Glutamatergic neuron (in vitro differentiated cells): ENCODE measurements around the gene GREB1. TPM values are rescaled to one million over a fixed set of nuclear protein-coding genes. Genes with fewer than 3 reads are reported as not detected.

Experiments used
- DNase-seq: peaks from one replicate; pipeline ENCODE4 v3.0.0; 2022
- H3K27ac Mint-ChIP-seq: one replicate; pipeline ENCODE4 v1.8.0; 2020; ENCODE audit warnings: mild to moderate bottlenecking, mixed read lengths, inconsistent platforms; ENCODE audit not compliant: unreplicated experiment
- H3K27me3 Mint-ChIP-seq: one replicate; pipeline ENCODE4 v1.8.0; 2020; ENCODE audit warnings: mild to moderate bottlenecking, moderate library complexity, mixed read lengths, inconsistent platforms; ENCODE audit not compliant: unreplicated experiment
- H3K36me3 Mint-ChIP-seq: one replicate; pipeline ENCODE4 v1.8.0; 2020; ENCODE audit warnings: mild to moderate bottlenecking, mixed read lengths, inconsistent platforms; ENCODE audit not compliant: unreplicated experiment
- H3K4me1 Mint-ChIP-seq: one replicate; pipeline ENCODE4 v1.8.0; 2020; ENCODE audit warnings: mild to moderate bottlenecking, low read depth, mixed read lengths, inconsistent platforms; ENCODE audit not compliant: unreplicated experiment
- H3K4me3 Mint-ChIP-seq: one replicate; pipeline ENCODE4 v1.8.0; 2020; ENCODE audit warnings: mild to moderate bottlenecking, mixed read lengths, inconsistent platforms; ENCODE audit not compliant: unreplicated experiment
- H3K9me3 Mint-ChIP-seq: one replicate; pipeline ENCODE4 v1.8.0; 2020; ENCODE audit warnings: mild to moderate bottlenecking, moderate library complexity, mixed read lengths, inconsistent platforms; ENCODE audit not compliant: unreplicated experiment
- total RNA-seq: library from RNA; stranded (reverse); fragmentation: NEBNext Ultra II Directional; extraction: Animal tissue kit (Norgen Biotek cat#: 25700); gene quantifications from one replicate; pipeline ENCODE4 v1.2.1, GENCODE V29; 2021; ENCODE audit not compliant: unreplicated experiment
- TF ChIP-seq, protein P1 (sequence below): fragments of 200-600 bp; sonication (generic); IDR thresholded peaks from one replicate; pipeline ENCODE4 v1.5.0; 2021; ENCODE audit not compliant: partially characterized antibody, unreplicated experiment

GREB1 gene
- total RNA-seq, 1 donor from 2014 or later = 134 TPM

DNA sequence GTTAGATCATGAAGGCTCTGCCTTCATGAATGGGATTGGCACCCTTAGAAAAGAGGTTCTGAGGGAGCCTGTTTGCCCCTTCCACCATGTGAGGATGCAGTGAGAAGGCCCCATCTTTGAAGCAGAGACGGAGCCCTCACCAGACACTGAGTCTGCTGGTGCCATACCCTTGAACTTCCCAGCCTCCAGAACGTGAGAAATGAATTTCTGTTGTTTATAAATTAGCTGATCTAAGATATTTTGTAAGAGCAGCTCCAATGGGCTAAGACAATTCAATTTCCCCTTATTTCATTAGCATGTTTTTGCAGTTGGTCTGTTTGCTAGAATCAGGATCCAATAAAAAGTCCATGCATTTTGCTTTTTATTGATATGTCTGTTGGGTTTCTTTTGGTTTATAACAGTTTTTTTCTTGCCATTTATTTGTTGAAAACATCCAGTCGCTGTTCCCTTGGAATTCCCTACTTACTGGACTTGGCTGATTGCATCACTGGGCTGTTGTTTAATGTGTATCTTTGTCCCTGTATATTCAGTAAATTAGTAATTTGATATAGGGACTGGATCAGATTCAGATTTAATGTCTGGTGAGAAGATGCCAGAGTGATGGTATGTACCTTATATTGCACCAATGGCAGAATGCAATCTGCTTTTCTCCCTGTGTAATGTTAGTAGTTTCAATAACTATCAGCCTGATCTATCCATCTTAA lies 24.0 kb upstream of the GREB1 start:
- no peak overlapping the region for H3K4me3 Mint-ChIP-seq
- no peak overlapping the region for H3K27ac Mint-ChIP-seq
- peaks cover 45% of the 10 kb centered on the region for H3K4me1 Mint-ChIP-seq
- TF ChIP-seq, protein P1, sequence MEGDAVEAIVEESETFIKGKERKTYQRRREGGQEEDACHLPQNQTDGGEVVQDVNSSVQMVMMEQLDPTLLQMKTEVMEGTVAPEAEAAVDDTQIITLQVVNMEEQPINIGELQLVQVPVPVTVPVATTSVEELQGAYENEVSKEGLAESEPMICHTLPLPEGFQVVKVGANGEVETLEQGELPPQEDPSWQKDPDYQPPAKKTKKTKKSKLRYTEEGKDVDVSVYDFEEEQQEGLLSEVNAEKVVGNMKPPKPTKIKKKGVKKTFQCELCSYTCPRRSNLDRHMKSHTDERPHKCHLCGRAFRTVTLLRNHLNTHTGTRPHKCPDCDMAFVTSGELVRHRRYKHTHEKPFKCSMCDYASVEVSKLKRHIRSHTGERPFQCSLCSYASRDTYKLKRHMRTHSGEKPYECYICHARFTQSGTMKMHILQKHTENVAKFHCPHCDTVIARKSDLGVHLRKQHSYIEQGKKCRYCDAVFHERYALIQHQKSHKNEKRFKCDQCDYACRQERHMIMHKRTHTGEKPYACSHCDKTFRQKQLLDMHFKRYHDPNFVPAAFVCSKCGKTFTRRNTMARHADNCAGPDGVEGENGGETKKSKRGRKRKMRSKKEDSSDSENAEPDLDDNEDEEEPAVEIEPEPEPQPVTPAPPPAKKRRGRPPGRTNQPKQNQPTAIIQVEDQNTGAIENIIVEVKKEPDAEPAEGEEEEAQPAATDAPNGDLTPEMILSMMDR = no peak
- DNase-seq = no peak
- peaks cover 8% of the 10 kb centered on the region for H3K27me3 Mint-ChIP-seq
- H3K9me3 Mint-ChIP-seq = peaks cover 9% of the 10 kb centered on the region
- peaks cover 1% of the 10 kb centered on the region for H3K36me3 Mint-ChIP-seq

DNA sequence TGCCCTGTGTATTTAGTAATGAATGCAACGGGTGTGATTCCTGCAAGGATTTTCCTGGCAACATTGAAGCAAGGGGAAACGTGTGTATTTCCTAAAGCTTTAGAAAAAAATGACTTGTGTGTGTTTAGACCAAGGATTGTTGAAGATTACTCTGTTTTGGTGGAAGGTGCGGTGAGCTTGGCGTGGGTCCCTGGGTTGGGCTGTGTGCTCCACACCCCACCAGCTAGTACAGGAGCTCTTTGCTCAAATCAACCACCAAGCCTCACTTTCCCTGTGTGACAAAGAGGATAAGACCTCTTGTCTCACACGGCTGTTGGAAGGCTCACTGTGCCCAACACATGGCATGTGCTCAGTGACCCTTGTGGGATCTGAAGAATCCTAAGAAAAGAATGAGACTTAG lies 21.4 kb upstream of the GREB1 start:
- Mint-ChIP-seq H3K4me3 (peak overlapping the region; percentile 18), H3K27me3 (peaks cover 18% of the 10 kb centered on the region), H3K4me1 (peaks cover 62% of the 10 kb centered on the region), H3K36me3 (peaks cover 4% of the 10 kb centered on the region), H3K27ac (peak overlapping the region; percentile 35), H3K9me3 (peaks cover 18% of the 10 kb centered on the region)
- TF ChIP-seq, protein P1 = no peak
- DNase-seq = no peak

DNA sequence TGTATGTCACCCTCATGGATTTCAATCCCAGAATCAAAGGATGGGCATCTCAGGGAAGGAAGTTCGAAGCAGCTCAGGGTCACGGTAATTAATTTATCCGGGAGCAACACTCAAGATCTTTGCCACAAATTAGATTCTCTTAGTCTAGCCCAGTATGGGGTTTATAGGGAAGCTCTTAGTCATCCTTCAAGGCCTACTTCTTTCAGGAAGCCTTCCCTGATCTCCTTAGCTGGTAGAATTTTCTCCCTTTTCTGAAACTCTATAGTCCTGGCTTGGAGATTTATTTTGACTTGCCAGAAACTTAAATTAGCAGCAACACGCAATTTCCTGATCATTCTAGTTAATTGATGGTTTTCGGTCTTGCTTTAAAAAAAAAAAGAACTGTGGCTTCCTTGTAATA lies 20.5 kb upstream of the GREB1 start:
- H3K4me3 Mint-ChIP-seq = peak overlapping the region; percentile 68
- peaks cover 18% of the 10 kb centered on the region for H3K27me3 Mint-ChIP-seq
- TF ChIP-seq, protein P1 = no peak
- peaks cover 20% of the 10 kb centered on the region for H3K9me3 Mint-ChIP-seq
- H3K36me3 Mint-ChIP-seq = peaks cover 10% of the 10 kb centered on the region
- H3K4me1 Mint-ChIP-seq = peaks cover 59% of the 10 kb centered on the region
- H3K27ac Mint-ChIP-seq = peak overlapping the region; percentile 54
- DNase-seq = no peak

DNA sequence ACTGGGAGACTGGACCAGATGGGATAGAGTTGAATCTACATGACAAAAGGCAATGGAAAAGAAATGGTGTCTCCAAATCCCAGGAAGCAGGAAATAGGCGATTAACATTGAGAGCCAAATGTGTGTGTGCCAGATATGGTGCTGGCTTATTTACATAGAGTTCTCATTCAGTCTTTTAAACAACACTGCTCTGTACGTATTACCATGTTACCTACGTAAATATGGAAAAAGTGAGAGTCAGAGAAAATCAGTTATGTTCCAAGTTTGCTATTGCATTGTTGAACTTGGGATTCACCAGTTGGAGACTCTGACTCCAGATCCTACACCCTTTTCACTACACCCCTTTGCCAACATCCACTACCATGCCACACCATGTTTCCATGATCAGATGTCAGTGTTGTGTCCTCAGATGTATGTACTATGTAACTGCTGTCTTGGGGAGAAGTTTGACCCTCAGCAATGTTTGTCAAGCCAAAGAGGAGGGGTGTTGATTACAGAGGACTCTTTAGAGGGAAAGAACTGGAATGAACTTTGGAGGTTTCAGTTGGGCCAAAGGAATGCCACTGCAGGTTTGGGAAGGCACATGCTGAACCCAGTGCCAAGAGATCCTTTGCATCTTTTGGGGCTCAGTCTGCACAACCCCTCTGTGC lies 19.6 kb upstream of the GREB1 start:
- peak overlapping the region; percentile 54 for H3K27ac Mint-ChIP-seq
- H3K4me1 Mint-ChIP-seq = peaks cover 58% of the 10 kb centered on the region
- TF ChIP-seq, protein P1 = no peak
- peaks cover 20% of the 10 kb centered on the region for H3K9me3 Mint-ChIP-seq
- H3K27me3 Mint-ChIP-seq = peaks cover 18% of the 10 kb centered on the region
- peak overlapping the region; percentile 68 for H3K4me3 Mint-ChIP-seq
- DNase-seq = no peak
- peaks cover 13% of the 10 kb centered on the region for H3K36me3 Mint-ChIP-seq

DNA sequence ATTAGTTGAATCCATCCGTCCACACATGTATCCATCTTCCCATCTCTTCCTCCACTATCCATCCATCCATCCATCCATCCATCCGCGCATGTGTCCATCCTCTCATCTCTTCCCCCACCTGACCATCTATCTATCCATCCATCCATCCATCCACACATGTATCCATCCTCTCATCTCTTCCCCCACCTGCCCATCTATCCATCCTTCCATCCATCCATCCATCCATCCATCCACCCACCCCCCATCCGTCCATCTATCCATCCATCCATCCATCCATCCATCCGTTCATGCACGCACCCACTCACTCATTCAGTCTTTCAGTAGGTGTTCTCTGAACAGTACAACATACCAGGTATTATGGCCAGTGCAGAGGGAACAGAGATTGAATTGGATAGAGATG lies 18.9 kb upstream of the GREB1 start:
- H3K4me3 Mint-ChIP-seq = peak overlapping the region; percentile 87
- TF ChIP-seq, protein P1 = no peak
- H3K4me1 Mint-ChIP-seq = peaks cover 58% of the 10 kb centered on the region
- H3K27ac Mint-ChIP-seq = peak overlapping the region; percentile 98
- H3K27me3 Mint-ChIP-seq = peaks cover 18% of the 10 kb centered on the region
- H3K36me3 Mint-ChIP-seq = peaks cover 13% of the 10 kb centered on the region
- DNase-seq = no peak
- peaks cover 20% of the 10 kb centered on the region for H3K9me3 Mint-ChIP-seq
